Measurements from ENCODE around the gene PABPC1L. TPM values are rescaled to one million over a fixed set of nuclear protein-coding genes. Genes with fewer than 3 reads are reported as not detected.

The PABPC1L gene
- total and polyA plus RNA-seq, 7 donors = 1.1 to 22.9 (median 4.4) TPM

- no peak for DNase-seq
- Histone ChIP-seq H3K4me3 (no peak overlapping the region), H3K27me3 (no peaks in the 10 kb centered on the region), H3K27ac (no peak overlapping the region), H3K4me1 (peaks cover 0 to 18% (median 12%) of the 10 kb centered on the region in 4 donors), H3K36me3 (peaks cover 26 to 68% (median 45%) of the 10 kb centered on the region in 4 donors), H3K9me3 (no peaks in the 10 kb centered on the region)
- TF ChIP-seq POLR2A (IDR thresholded peaks at IDR 0.05) (no peak), EP300 (IDR thresholded peaks at IDR 0.05) (no peak), POLR2AphosphoS5 (IDR thresholded peaks at IDR 0.05) (no peak)
- TF ChIP-seq, protein P1, sequence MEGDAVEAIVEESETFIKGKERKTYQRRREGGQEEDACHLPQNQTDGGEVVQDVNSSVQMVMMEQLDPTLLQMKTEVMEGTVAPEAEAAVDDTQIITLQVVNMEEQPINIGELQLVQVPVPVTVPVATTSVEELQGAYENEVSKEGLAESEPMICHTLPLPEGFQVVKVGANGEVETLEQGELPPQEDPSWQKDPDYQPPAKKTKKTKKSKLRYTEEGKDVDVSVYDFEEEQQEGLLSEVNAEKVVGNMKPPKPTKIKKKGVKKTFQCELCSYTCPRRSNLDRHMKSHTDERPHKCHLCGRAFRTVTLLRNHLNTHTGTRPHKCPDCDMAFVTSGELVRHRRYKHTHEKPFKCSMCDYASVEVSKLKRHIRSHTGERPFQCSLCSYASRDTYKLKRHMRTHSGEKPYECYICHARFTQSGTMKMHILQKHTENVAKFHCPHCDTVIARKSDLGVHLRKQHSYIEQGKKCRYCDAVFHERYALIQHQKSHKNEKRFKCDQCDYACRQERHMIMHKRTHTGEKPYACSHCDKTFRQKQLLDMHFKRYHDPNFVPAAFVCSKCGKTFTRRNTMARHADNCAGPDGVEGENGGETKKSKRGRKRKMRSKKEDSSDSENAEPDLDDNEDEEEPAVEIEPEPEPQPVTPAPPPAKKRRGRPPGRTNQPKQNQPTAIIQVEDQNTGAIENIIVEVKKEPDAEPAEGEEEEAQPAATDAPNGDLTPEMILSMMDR (IDR thresholded peaks at IDR 0.05) = no peak
- WGBS, 2 donors = 72 to 92% methylated on average over 4 of the region's 4 CpGs
- intact Hi-C loops (cut with DNase I) = loop anchor here (5.0 kb wide), 1 partner anchor 743 kb away; the partner anchor contains the start of gene OSER1
Measured at GRCh38 chr20:44955270-44955669, 45.4 kb downstream of the PABPC1L start.

DNA sequence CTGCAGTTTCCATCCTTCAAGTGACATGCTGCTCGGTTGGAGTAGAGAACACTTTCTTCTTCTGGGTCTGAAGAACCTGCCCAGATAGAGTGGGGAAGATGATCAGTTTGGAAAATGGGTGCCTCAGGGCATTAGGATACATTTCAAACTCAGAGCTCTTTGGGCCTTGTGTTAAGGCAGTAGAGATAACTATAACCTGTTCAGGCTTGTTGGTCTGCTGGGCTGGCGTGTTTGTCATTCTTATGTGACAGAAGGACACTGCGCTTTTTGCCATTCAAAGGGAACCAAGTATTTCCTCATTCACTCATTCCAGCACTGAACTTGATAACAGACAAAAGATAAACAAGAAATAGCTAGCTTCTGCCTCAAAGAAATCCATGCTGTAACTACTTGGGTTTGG, 46.5 kb downstream of the PABPC1L start:
- no peak overlapping the region for H3K4me3 ChIP-seq
- no peak for DNase-seq
- H3K9me3 ChIP-seq = no peaks in the 10 kb centered on the region
- H3K27me3 ChIP-seq = no peaks in the 10 kb centered on the region
- H3K27ac ChIP-seq = no peak overlapping the region
- H3K36me3 ChIP-seq = peaks cover 15 to 56% (median 36%) of the 10 kb centered on the region in 4 donors
- H3K4me1 ChIP-seq = peaks cover 0 to 24% (median 18%) of the 10 kb centered on the region in 4 donors
- intact Hi-C loops (cut with DNase I) = loop anchor here (5.0 kb wide), 1 partner anchor 744 kb away; the partner anchor contains the start of gene OSER1
- 87 to 97% methylated on average over 3 of the region's 3 CpGs for WGBS, 2 donors
- TF ChIP-seq, protein P1 (IDR thresholded peaks at IDR 0.05) = no peak
- TF ChIP-seq POLR2AphosphoS5 (IDR thresholded peaks at IDR 0.05) (no peak), POLR2A (IDR thresholded peaks at IDR 0.05) (no peak), EP300 (IDR thresholded peaks at IDR 0.05) (no peak)

- peaks cover 0 to 24% (median 18%) of the 10 kb centered on the region in 4 donors for H3K4me1 ChIP-seq
- no peak overlapping the region for H3K27ac ChIP-seq
- 95 to 96% methylated on average over 8 of the region's 8 CpGs for WGBS, 2 donors
- no peak for TF ChIP-seq POLR2A (IDR thresholded peaks at IDR 0.05)
- no peak for TF ChIP-seq EP300 (IDR thresholded peaks at IDR 0.05)
- TF ChIP-seq, protein P1 (IDR thresholded peaks at IDR 0.05) = no peak
- no peak for TF ChIP-seq POLR2AphosphoS5 (IDR thresholded peaks at IDR 0.05)
- intact Hi-C loops (cut with DNase I) = loop anchor here (5.0 kb wide), 1 partner anchor 746 kb away; the partner anchor contains the start of gene OSER1
- DNase-seq = no peak
- H3K4me3 ChIP-seq = no peak overlapping the region
- no peaks in the 10 kb centered on the region for H3K27me3 ChIP-seq
- no peaks in the 10 kb centered on the region for H3K9me3 ChIP-seq
- peaks cover 10 to 38% (median 25%) of the 10 kb centered on the region in 4 donors for H3K36me3 ChIP-seq
Measured at GRCh38 chr20:44958276-44958675, 48.4 kb downstream of the PABPC1L start.

- Histone ChIP-seq H3K27me3 (no peaks in the 10 kb centered on the region), H3K27ac (peak overlapping the region; percentile 80 to 90 (median 84)), H3K9me3 (no peaks in the 10 kb centered on the region), H3K36me3 (peaks cover 10 to 29% (median 20%) of the 10 kb centered on the region in 4 donors), H3K4me1 (peaks cover 0 to 24% (median 18%) of the 10 kb centered on the region in 4 donors), H3K4me3 (peak overlapping the region; percentile 60 to 96 (median 80))
- no peak for DNase-seq
- intact Hi-C loops (cut with DNase I) = loop anchor here (5.0 kb wide), 1 partner anchor 747 kb away; the partner anchor contains the start of gene OSER1
- TF ChIP-seq POLR2AphosphoS5 (IDR thresholded peaks at IDR 0.05) = no peak
- 22 to 34% methylated on average over 8 of the region's 8 CpGs for WGBS, 2 donors
Measured at GRCh38 chr20:44959082-44959637, 49.3 kb downstream of the PABPC1L start.

- TF ChIP-seq POLR2AphosphoS5 (IDR thresholded peaks at IDR 0.05) (no peak), EP300 (IDR thresholded peaks at IDR 0.05) (no peak), POLR2A (IDR thresholded peaks at IDR 0.05) (no peak)
- TF ChIP-seq, protein P1 (IDR thresholded peaks at IDR 0.05) = no peak
- Histone ChIP-seq H3K4me3 (peak overlapping the region; percentile 60 to 96 (median 80)), H3K27ac (peak overlapping the region; percentile 80 to 90 (median 84)), H3K4me1 (peaks cover 0 to 24% (median 18%) of the 10 kb centered on the region in 4 donors), H3K36me3 (peaks cover 5 to 24% (median 15%) of the 10 kb centered on the region in 4 donors), H3K9me3 (no peaks in the 10 kb centered on the region), H3K27me3 (no peaks in the 10 kb centered on the region)
- intact Hi-C loops (cut with DNase I) = loop anchor here (5.0 to 10.0 kb wide), 4 partner anchors 72 to 747 kb away; partner anchors contain the start of genes DBNDD2, OSER1, TTPAL and YWHAB
- no peak for DNase-seq
- 3 to 6% methylated on average over 13 of the region's 13 CpGs for WGBS, 2 donors
Measured at GRCh38 chr20:44959638-44960102, 49.8 kb downstream of the PABPC1L start.

All from sigmoid colon (tissue), 7 donors.